SKM-1 treated with dmso at 0.1 percent for 144 hours (cell line): Measurements from ENCODE around the gene LIPA.
A peak's percentile ranks its signal among the peaks of the same experiment; 100 is the strongest.
"Not testable (repeated sequence)": the region's sequence is repeated elsewhere in the genome, so short reads cannot be mapped to it uniquely, and the experiment has no call there.

Source experiments
- DNase-seq: peaks from one replicate; lab custom pipeline; 2025; ENCODE audit not compliant: unreplicated experiment; lab: John Stamatoyannopoulos, UW

Gene LIPA

DNA sequence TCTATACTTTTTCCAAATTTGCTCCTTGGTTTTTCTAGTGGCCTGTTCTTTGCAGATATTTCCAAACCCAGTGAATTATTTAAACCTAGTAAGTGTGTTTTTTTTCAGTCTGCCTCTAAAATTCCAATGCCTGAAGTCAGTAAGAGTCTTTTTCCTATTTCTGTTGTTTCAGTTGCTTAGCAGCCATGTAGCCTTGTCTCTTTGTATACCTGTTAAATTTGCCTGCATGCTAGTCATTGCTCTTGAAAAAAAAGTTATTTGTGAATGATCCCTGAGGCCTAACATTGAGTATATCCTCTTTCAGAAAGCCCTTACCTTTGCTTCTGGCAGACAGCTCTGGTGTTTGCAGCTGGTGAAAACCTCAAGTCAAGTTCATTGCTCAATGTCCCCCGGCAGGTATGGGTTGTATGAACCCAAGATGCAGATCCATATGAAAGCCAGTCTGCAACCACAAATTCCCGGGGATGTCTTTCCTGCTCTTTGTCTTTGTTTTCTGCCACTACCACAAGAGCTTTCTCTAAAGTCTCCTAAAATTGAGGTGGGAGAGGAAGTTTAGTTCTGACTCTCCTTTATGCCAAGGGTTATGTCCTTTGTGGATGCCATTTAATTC lies 80.2 kb downstream of the LIPA start:
- DNase-seq, result no peak

DNA sequence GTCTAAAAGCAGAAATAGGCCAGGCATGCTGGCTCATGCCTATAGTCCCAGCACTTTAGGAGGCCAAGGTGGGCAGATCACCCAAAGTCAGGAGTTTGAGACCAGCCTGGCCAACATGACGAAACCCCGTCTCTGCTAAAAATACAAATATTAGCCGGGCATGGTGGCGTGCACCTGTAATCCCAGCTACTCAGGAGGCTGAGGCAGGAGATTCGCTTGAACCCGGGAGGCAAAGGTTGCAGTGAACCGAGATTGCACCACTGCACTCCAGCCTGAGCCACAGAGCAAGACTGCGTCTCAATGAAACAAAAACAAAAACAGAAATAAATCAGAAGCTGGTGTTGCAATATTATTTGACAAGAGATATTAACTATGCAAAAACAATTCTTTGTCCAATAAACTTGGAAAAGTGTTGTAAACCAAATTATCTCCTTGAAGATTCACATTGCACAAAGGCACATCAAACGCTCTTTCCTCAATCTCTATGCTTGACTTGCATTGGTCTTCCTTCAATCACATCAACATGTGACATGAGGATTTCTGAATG lies 83.1 kb downstream of the LIPA start:
- not testable (repeated sequence) for DNase-seq

DNA sequence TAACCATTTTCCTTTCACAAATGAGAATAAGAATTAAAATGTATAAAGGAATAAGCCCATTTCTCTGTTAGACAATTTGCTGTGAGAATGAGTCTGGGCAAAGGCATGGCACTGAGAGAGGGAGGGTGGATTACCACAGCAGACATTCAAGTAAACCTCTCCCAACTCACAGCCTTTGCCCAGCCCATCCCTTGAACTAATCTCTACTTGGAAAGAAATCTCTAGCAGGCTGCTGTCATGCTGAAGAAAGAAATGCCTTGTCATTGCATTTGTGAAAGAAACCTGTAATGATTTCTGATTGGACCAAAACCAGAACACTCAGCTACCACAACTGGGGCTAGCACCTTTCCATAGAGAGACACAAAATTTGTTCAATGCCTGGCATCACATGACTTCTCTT lies 83.7 kb downstream of the LIPA start:
- DNase-seq, result no peak

DNA sequence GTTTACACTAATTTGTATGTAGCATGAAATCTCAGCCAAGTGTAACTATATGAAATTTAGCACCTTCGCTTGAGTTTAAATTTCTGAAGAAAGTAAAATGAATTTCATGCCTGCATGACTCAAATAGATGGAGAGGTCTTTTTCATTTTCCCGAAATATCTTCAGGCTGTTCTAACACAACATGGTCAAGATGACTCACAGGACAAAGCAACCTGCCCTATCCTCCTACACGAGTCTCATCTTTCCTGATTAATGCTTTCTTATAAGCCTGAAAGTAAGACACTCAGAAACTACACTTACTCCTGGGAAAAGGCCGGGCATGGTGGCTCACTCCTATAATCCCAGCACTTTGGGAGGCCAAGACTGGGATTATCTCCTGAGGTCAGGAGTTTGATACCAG lies 85.7 kb downstream of the LIPA start:
- no peak for DNase-seq

DNA sequence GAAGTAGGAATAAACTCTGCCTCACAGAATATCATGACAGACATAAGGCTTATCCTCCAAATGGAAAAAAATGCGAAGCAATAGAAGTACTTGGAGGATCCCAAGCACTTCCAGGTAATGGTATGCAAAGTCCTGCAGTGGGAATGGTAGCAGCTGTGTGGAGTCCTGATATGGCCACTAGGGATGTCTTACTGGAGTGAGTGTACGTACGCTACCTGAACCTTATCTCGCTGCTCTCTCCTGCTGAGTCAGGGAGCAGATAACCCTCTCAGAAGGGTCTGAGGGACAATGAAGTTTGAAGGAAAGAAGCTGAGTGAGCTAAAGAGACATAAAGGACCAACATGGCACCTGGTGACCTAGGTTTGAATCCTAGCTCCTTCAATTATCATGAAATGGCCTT lies 86.7 kb downstream of the LIPA start:
- no peak for DNase-seq

DNA sequence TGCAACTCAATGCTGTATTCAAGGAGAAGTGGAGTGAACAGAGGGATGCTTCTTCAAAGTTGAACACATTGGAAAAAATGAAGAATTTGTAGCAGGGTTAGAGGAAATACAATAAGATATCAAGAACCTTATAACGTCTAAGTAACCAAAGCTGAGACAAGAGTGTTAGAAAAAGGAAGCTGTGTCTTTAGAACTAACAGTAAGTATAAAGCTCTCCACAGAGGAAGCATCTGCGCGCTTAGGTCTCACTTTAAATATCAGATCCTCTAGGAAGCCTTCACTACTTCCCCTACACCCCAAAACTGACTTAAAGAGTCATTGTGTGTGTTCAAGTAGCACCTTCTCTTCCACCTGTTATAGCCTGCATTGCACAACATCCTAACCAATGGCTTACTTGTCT lies 87.5 kb downstream of the LIPA start:
- DNase-seq, result peak; percentile 16
